Heart right ventricle (tissue), 16 donors: ENCODE results near the gene RPRD1B. TPM values are rescaled to one million over a fixed set of nuclear protein-coding genes. Genes with fewer than 3 reads are reported as not detected.

ENCODE experiments used
- ATAC-seq, 8 donors: fragments of 200-7000 bp; cut with Tn5 transposase; one replicate each; pipeline ENCODE4 v1.9.1; 2020; ENCODE audit warnings: mild to moderate bottlenecking in 8 of 8, moderate library complexity in 8 of 8, moderate number of reproducible peaks in 1 of 8
- DNase-seq, 2 donors: peaks; one replicate each; pipeline ENCODE4 v3.0.0-alpha.2; 2020
- H3K27ac ChIP-seq, 10 donors: fragments of 200-600 bp; sonication (generic) in 2 of 10; one replicate each; pipeline versions ENCODE4 v1.5.0 to v1.8.0; 2020 to 2022; ENCODE audit warnings: mild to moderate bottlenecking in 3 of 10
- H3K27me3 ChIP-seq, 7 donors: fragments of 200-600 bp; one replicate each; pipeline ENCODE4 v1.8.0; 2021 to 2022; ENCODE audit warnings: mild to moderate bottlenecking in 2 of 7
- H3K36me3 ChIP-seq, 9 donors: fragments of 200-600 bp; sonication (generic) in 1 of 9; one replicate each; pipeline versions ENCODE4 v1.5.0 to v1.8.0; 2020 to 2022; ENCODE audit warnings: mild to moderate bottlenecking in 2 of 9
- H3K4me1 ChIP-seq, 9 donors: fragments of 200-600 bp; sonication (generic) in 1 of 9; one replicate each; pipeline versions ENCODE4 v1.5.0 to v1.8.0; 2020 to 2022; ENCODE audit warnings: mild to moderate bottlenecking in 4 of 9
- H3K4me3 ChIP-seq, 10 donors: fragments of 200-600 bp; sonication (generic) in 2 of 10; one replicate each; pipeline versions ENCODE4 v1.5.0 to v1.8.0; 2020 to 2022; ENCODE audit warnings: mild to moderate bottlenecking in 7 of 10, moderate library complexity in 2 of 10
- H3K9me3 ChIP-seq, 11 donors: fragments of 200-600 bp in 10 of 11; sonication (generic) in 2 of 11; one replicate each; pipeline versions ENCODE4 v1.5.0 to v1.8.0; 2013 to 2022; ENCODE audit warnings: mild to moderate bottlenecking in 2 of 11, control low read depth in 1 of 11, moderate library complexity in 1 of 11
- CTCF ChIP-seq, 9 donors: fragments of 200-600 bp; sonication (generic) in 2 of 9; IDR thresholded peaks; one replicate each; pipeline versions ENCODE4 v1.5.0 to v1.8.0; 2021 to 2022; ENCODE audit warnings: antibody characterized with exemption in 9 of 9, mild to moderate bottlenecking in 5 of 9, moderate library complexity in 1 of 9
- WGBS, 2 donors: extraction: QIAGEN DNeasy Blood & Tissue Kit; methylation state at CpG; one replicate each; pipeline ENCODE4 v1.1.7; 2013; ENCODE audit warnings: inconsistent platforms in 1 of 2; 5-methylcytosine and 5-hydroxymethylcytosine counted together
- intact Hi-C, 10 donors: fragments of 100-400 bp; cut with DNase I; formaldehyde crosslinking; loops; one replicate each; pipeline versions ENCODE4 v1.11.1 to v1.14.2; 2022
- polyA plus RNA-seq, 2 donors: library from polyadenylated mRNA; stranded (reverse); fragments of 200-250 nt; gene quantifications; one replicate each; pipeline ENCODE4 v1.2.3, GENCODE V29; 2013
- total RNA-seq, 10 donors: library from RNA; stranded (reverse); fragmentation: NEBNext Ultra II Directional in 3 of 10; extraction: Animal tissue kit (Norgen Biotek cat#: 25700) in 3 of 10; gene quantifications; one replicate each; pipeline versions ENCODE4 v1.2.1 to v1.2.4, GENCODE V29; 2021 to 2023
- donor health status: Arrhythmogenic right ventricular cardiomyopathy.
- donor health status: ischemic (EF 13 %, LVEDD 7.1; RV severe dilation, severe dysfunction).
- donor health status: healthy with polysubstance abuse.
- donor health status: DM: no; HTN: yes; CAD: no.
- donor health status: DM: no; HTN: no; CAD: no.
- donor health status: ischemic (EF 25% LVEDD 6.9; RV normal size, moderate dysfunction).
- donor health status: ischemic (EF 25% LVEDD 5.7; RV mildly dilated, moderate dysfunction).
- donor health status: healthy.
- donor health status: DM: yes; HTN: yes; CAD: no.
- donor health status: Ischemic cardiomyopathy.
- donor health status: ischemic (EF 35%, LVEDD 5.7; RV mildly dilated, moderate dysfunction).
- donor health status: nonischemic (EF 11% LVEDD 7.7; RV severe dilation, severe dysfunction).
- donor health status: DM: yes; HTN: yes; CAD: no.
- donor health status: PGD.
- donor health status: ischemic (EF 29% LVEDD 5.4; RV normal size, mild dysfunction).
- donor health status: nonischemic (EF 23%, LVEDD 6.1; RV moderate dilation, normal function).

Gene RPRD1B
- total and polyA plus RNA-seq, 12 donors: 10.4 to 78.1 (median 47.3) TPM

- Histone ChIP-seq H3K4me1 (peaks cover 3 to 54% (median 25%) of the 10 kb centered on the region in 9 donors), H3K4me3 (peak overlapping the region in 2 of 10 donors; percentile 2 to 10), H3K27me3 (no peaks in the 10 kb centered on the region), H3K36me3 (peaks cover 0 to 89% (median 27%) of the 10 kb centered on the region in 9 donors), H3K9me3 (peaks cover 0 to 4% (median 0%) of the 10 kb centered on the region in 11 donors), H3K27ac (peak overlapping the region; percentile 66 to 88 (median 82))
- ATAC-seq: peak; percentile 25 to 70 (median 54)
- no peak for TF ChIP-seq CTCF (IDR thresholded peaks at IDR 0.05)
- WGBS, 2 donors: 56 to 72% methylated on average over 10 of the region's 10 CpGs
- intact Hi-C loops: no loop called here
- DNase-seq: no peak
These were observed 51.5 kb downstream of the RPRD1B start for GRCh38 chr20:38085026-38085425.

- H3K27me3 ChIP-seq: no peaks in the 10 kb centered on the region
- WGBS, 2 donors: 83 to 86% methylated on average over 10 of the region's 10 CpGs
- peaks cover 0 to 69% (median 34%) of the 10 kb centered on the region in 9 donors for H3K36me3 ChIP-seq
- no peak for ATAC-seq
- intact Hi-C loops: no loop called here
- no peak for DNase-seq
- no peak for TF ChIP-seq CTCF (IDR thresholded peaks at IDR 0.05)
- no peaks in the 10 kb centered on the region for H3K9me3 ChIP-seq
- H3K27ac ChIP-seq: peak overlapping the region in 3 of 10 donors; percentile 15 to 82 (median 20)
- no peak overlapping the region for H3K4me3 ChIP-seq
- H3K4me1 ChIP-seq: peaks cover 3 to 77% (median 42%) of the 10 kb centered on the region in 9 donors
These were observed 56.0 kb downstream of the RPRD1B start for GRCh38 chr20:38089500-38089899.

- intact Hi-C loops: no loop called here
- peaks cover 0 to 64% (median 34%) of the 10 kb centered on the region in 9 donors for H3K36me3 ChIP-seq
These were observed 56.5 kb downstream of the RPRD1B start for GRCh38 chr20:38090061-38090460.

GRCh38 chr20:38091441-38092216 is 58.1 kb downstream of the RPRD1B start:
- DNase-seq (peak in 1 of 2 donors; percentile 1), ATAC-seq (peak in 6 of 8 donors; percentile 24 to 77 (median 42))
- Histone ChIP-seq H3K27me3 (no peaks in the 10 kb centered on the region), H3K9me3 (no peaks in the 10 kb centered on the region), H3K36me3 (peaks cover 0 to 49% (median 32%) of the 10 kb centered on the region in 9 donors), H3K4me3 (no peak overlapping the region), H3K27ac (peak overlapping the region; percentile 11 to 84 (median 70)), H3K4me1 (peaks cover 5 to 70% (median 52%) of the 10 kb centered on the region in 9 donors)
- TF ChIP-seq CTCF (IDR thresholded peaks at IDR 0.05): no peak
- intact Hi-C loops: no loop called here
- whole genome bisulfite sequencing, 2 donors: 18 to 20% methylated on average over 6 of the region's 6 CpGs

More at GRCh38 chr20:38090061-38090460, 56.5 kb downstream of the RPRD1B start:
- Histone ChIP-seq H3K27me3 (no peaks in the 10 kb centered on the region), H3K4me3 (no peak overlapping the region), H3K4me1 (peaks cover 7 to 77% (median 44%) of the 10 kb centered on the region in 9 donors), H3K27ac (peak overlapping the region in 6 of 10 donors; percentile 10 to 82 (median 67)), H3K9me3 (no peaks in the 10 kb centered on the region)
- 77 to 84% methylated on average over 7 of the region's 7 CpGs for WGBS, 2 donors
- TF ChIP-seq CTCF (IDR thresholded peaks at IDR 0.05): no peak
- ATAC-seq: no peak
- DNase-seq: no peak
